GM12878 (cell line): ENCODE data around the gene FHOD3.

Source experiments
- BCL11A ChIP-seq: IDR thresholded peaks from 2 replicates; pipeline ENCODE4 v1.6.1; 2011; ENCODE audit warnings: low read depth, low read length
- BHLHE40 ChIP-seq, 2 experiments: fragments of 450-650 bp in 1 of 2; IDR thresholded peaks; 2 replicates each; pipeline ENCODE4 v1.6.1; 2011 to 2017; ENCODE audit warnings: low read depth in 2 of 2, borderline replicate concordance in 1 of 2, improper control_type of control experiment in 1 of 2, low read length in 1 of 2, mild to moderate bottlenecking in 1 of 2
- CBX3 ChIP-seq: fragments of 200-600 bp; sonication (generic); IDR thresholded peaks from 2 replicates; pipeline ENCODE4 v1.6.1; 2016; ENCODE audit warnings: low read depth, borderline replicate concordance
- CEBPB ChIP-seq, 2 experiments: fragments of 150-350 bp in 1 of 2; IDR thresholded peaks; 2 replicates each; pipeline ENCODE4 v1.6.1; 2012 to 2014; ENCODE audit warnings: low read depth in 2 of 2, low read length in 2 of 2, borderline replicate concordance in 1 of 2, inconsistent platforms in 1 of 2
- EP300 ChIP-seq, 2 experiments: fragments of 150-350 bp in 1 of 2; IDR thresholded peaks; 2 replicates each; pipeline ENCODE4 v1.6.1; 2011 to 2012; ENCODE audit warnings: low read depth in 2 of 2, low read length in 2 of 2, borderline replicate concordance in 1 of 2, improper control_type of control experiment in 1 of 2, inconsistent platforms in 1 of 2; ENCODE audit not compliant: control insufficient read depth in 1 of 2
- HCFC1 ChIP-seq: fragments of 150-350 bp; IDR thresholded peaks from 2 replicates; pipeline ENCODE4 v1.6.1; 2014; ENCODE audit warnings: low read length
- HDGF ChIP-seq: fragments of 450-650 bp; IDR thresholded peaks from 2 replicates; pipeline ENCODE4 v1.6.1; 2016; ENCODE audit warnings: antibody characterized with exemption
- SMC3 ChIP-seq: IDR thresholded peaks from 2 replicates; pipeline ENCODE4 v1.6.1; 2011; ENCODE audit warnings: low read length, improper control_type of control experiment, borderline replicate concordance
- SP1 ChIP-seq: IDR thresholded peaks from one replicate; pipeline ENCODE4 v1.6.1; 2011; ENCODE audit warnings: low read depth, low read length
- TAF1 ChIP-seq: IDR thresholded peaks from 2 replicates; pipeline ENCODE4 v1.6.1; 2011; ENCODE audit warnings: mild to moderate bottlenecking, low read depth, low read length, borderline replicate concordance
- ZNF24 ChIP-seq: fragments of 450-650 bp; IDR thresholded peaks from 2 replicates; pipeline ENCODE4 v1.6.1; 2017; ENCODE audit warnings: antibody characterized with exemption, mild to moderate bottlenecking
- ZNF384 ChIP-seq: IDR thresholded peaks from 2 replicates; pipeline ENCODE4 v1.6.1; 2012; ENCODE audit warnings: low read depth, mild to moderate bottlenecking, low read length, improper control_type of control experiment, borderline replicate concordance
- TF ChIP-seq, protein P1 (sequence below), 3 experiments: IDR thresholded peaks in 2 of 3; conservative IDR thresholded peaks in 1 of 3; 2 replicates each; pipeline ENCODE4 v1.5.1; 2011; ENCODE audit warnings: low read depth in 3 of 3, low read length in 3 of 3, mild to moderate bottlenecking in 3 of 3, control low read depth in 2 of 3, moderate library complexity in 2 of 3, inconsistent platforms in 1 of 3, mixed read lengths in 1 of 3; ENCODE audit not compliant: control insufficient read depth in 2 of 3, insufficient read depth in 1 of 3; ENCODE audit errors: extremely low read depth in 1 of 3
- TF ChIP-seq, protein P2 (sequence below): IDR thresholded peaks from 2 replicates; pipeline ENCODE4 v1.6.1; 2012; ENCODE audit warnings: low read depth, low read length, improper control_type of control experiment

DNA sequence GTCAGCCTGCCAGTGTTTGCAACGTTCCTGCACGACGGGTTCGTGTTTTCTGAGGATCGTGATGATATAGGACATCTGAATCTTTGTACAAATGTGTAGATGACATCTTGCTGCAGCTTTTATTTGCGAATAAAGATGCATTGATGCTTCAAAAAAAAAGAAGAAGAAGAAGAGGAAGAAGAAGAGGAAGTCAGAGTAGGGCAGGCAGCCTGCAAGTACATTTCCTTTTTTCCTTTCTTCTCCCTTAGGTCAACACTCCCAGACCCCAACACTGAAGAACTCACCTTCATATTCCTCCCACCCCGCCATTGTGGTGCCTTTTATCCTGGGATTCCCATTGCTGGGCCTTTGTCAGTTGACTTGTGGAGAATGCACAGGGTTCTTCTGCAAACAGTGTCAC, 91.5 kb downstream of the FHOD3 start:
- TF ChIP-seq ZNF384 (no peak), CBX3 (no peak), CEBPB (IDR thresholded peaks at IDR 0.05; ENCODE audit: borderline replicate concordance in 1 of 2, low read depth in 2 of 2, low read length in 2 of 2) (no peak), SP1 (no peak), SMC3 (no peak), ZNF24 (no peak), TAF1 (no peak), HCFC1 (no peak), HDGF (no peak), BHLHE40 (IDR thresholded peaks at IDR 0.05; ENCODE audit: borderline replicate concordance in 1 of 2, low read depth in 2 of 2, low read length in 1 of 2) (no peak), BCL11A (no peak), EP300 (IDR thresholded peaks at IDR 0.05; ENCODE audit: borderline replicate concordance in 1 of 2, control insufficient read depth in 1 of 2, low read depth in 2 of 2, low read length in 2 of 2) (no peak)
- TF ChIP-seq, protein P1, sequence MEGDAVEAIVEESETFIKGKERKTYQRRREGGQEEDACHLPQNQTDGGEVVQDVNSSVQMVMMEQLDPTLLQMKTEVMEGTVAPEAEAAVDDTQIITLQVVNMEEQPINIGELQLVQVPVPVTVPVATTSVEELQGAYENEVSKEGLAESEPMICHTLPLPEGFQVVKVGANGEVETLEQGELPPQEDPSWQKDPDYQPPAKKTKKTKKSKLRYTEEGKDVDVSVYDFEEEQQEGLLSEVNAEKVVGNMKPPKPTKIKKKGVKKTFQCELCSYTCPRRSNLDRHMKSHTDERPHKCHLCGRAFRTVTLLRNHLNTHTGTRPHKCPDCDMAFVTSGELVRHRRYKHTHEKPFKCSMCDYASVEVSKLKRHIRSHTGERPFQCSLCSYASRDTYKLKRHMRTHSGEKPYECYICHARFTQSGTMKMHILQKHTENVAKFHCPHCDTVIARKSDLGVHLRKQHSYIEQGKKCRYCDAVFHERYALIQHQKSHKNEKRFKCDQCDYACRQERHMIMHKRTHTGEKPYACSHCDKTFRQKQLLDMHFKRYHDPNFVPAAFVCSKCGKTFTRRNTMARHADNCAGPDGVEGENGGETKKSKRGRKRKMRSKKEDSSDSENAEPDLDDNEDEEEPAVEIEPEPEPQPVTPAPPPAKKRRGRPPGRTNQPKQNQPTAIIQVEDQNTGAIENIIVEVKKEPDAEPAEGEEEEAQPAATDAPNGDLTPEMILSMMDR (IDR thresholded peaks at IDR 0.05 in 2 of 3, conservative IDR thresholded peaks at IDR 0.05 in 1 of 3; ENCODE audit: control insufficient read depth in 2 of 3, extremely low read depth in 1 of 3, insufficient read depth in 1 of 3, low read depth in 3 of 3, low read length in 3 of 3): no peak
- TF ChIP-seq, protein P2, sequence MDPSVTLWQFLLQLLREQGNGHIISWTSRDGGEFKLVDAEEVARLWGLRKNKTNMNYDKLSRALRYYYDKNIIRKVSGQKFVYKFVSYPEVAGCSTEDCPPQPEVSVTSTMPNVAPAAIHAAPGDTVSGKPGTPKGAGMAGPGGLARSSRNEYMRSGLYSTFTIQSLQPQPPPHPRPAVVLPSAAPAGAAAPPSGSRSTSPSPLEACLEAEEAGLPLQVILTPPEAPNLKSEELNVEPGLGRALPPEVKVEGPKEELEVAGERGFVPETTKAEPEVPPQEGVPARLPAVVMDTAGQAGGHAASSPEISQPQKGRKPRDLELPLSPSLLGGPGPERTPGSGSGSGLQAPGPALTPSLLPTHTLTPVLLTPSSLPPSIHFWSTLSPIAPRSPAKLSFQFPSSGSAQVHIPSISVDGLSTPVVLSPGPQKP: no peak
